Colonic mucosa (tissue), 4 donors: ENCODE data around the gene SLITRK5. TPM values are rescaled to one million over a fixed set of nuclear protein-coding genes. Genes with fewer than 3 reads are reported as not detected.
A peak's percentile ranks its signal among the peaks of the same experiment; 100 is the strongest.

Experiments used
- DNase-seq: peaks from one replicate; pipeline ENCODE4 v3.0.0-alpha.2; 2020
- H3K27ac ChIP-seq: fragments of 200-600 bp; one replicate; pipeline ENCODE4 v1.8.0; 2021
- H3K27me3 ChIP-seq: fragments of 200-600 bp; one replicate; pipeline ENCODE4 v1.8.0; 2021
- H3K36me3 ChIP-seq: fragments of 200-600 bp; one replicate; pipeline ENCODE4 v1.8.0; 2021
- H3K4me1 ChIP-seq: fragments of 200-600 bp; one replicate; pipeline ENCODE4 v1.8.0; 2021; ENCODE audit warnings: mild to moderate bottlenecking
- H3K4me3 ChIP-seq: fragments of 200-600 bp; one replicate; pipeline ENCODE4 v1.8.0; 2021
- H3K9ac ChIP-seq, 2 donors: one replicate each; pipeline ENCODE4 v1.7.0; 2013; ENCODE audit warnings: control low read depth in 2 of 2, low read depth in 2 of 2, low read length in 2 of 2
- H3K9me3 ChIP-seq: fragments of 200-600 bp; one replicate; pipeline ENCODE4 v1.8.0; 2021
- intact Hi-C: fragments of 100-400 bp; cut with DNase I; formaldehyde crosslinking; loops from one replicate; pipeline ENCODE4 v1.14.1; 2022
- total RNA-seq, 2 donors: library from RNA; stranded (reverse); fragmentation: NEBNext Ultra II Directional in 1 of 2; extraction: Animal tissue kit (Norgen Biotek cat#: 25700) in 1 of 2; gene quantifications; one replicate each; pipeline ENCODE4 v1.2.1, GENCODE V29; 2021
- TF ChIP-seq, protein P1 (sequence below): fragments of 200-600 bp; IDR thresholded peaks from one replicate; pipeline ENCODE4 v1.8.0; 2022; ENCODE audit warnings: antibody characterized with exemption, mild to moderate bottlenecking
- donor health status: healthy.
- donor health status: DM: no; HTN: no; CAD: no.
- donor health status: DM: no; HTN: no; CAD: no.

SLITRK5 gene
- total RNA-seq, 2 donors from 2014 or later = 0.10 to 0.13 TPM

DNA sequence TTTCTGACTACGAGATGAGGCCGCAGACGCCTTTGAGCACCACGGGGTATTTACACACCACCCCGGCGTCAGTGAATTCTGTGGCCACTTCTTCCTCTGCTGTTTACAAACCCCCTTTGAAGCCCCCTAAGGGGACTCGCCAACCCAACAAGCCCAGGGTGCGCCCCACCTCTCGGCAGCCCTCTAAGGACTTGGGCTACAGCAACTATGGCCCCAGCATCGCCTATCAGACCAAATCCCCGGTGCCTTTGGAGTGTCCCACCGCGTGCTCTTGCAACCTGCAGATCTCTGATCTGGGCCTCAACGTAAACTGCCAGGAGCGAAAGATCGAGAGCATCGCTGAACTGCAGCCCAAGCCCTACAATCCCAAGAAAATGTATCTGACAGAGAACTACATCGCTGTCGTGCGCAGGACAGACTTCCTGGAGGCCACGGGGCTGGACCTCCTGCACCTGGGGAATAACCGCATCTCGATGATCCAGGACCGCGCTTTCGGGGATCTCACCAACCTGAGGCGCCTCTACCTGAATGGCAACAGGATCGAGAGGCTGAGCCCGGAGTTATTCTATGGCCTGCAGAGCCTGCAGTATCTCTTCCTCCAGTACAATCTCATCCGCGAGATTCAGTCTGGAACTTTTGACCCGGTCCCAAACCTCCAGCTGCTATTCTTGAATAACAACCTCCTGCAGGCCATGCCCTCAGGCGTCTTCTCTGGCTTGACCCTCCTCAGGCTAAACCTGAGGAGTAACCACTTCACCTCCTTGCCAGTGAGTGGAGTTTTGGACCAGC lies 5.3 kb downstream of the SLITRK5 start:
- DNase-seq = no peak
- Histone ChIP-seq H3K27me3 (peaks cover 59% of the 10 kb centered on the region), H3K9me3 (no peaks in the 10 kb centered on the region), H3K27ac (no peak overlapping the region), H3K4me1 (peaks cover 12% of the 10 kb centered on the region), H3K9ac (no peak overlapping the region), H3K36me3 (no peaks in the 10 kb centered on the region), H3K4me3 (no peak overlapping the region)
- intact Hi-C loops = no loop called here
- TF ChIP-seq, protein P1, sequence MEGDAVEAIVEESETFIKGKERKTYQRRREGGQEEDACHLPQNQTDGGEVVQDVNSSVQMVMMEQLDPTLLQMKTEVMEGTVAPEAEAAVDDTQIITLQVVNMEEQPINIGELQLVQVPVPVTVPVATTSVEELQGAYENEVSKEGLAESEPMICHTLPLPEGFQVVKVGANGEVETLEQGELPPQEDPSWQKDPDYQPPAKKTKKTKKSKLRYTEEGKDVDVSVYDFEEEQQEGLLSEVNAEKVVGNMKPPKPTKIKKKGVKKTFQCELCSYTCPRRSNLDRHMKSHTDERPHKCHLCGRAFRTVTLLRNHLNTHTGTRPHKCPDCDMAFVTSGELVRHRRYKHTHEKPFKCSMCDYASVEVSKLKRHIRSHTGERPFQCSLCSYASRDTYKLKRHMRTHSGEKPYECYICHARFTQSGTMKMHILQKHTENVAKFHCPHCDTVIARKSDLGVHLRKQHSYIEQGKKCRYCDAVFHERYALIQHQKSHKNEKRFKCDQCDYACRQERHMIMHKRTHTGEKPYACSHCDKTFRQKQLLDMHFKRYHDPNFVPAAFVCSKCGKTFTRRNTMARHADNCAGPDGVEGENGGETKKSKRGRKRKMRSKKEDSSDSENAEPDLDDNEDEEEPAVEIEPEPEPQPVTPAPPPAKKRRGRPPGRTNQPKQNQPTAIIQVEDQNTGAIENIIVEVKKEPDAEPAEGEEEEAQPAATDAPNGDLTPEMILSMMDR = no peak

DNA sequence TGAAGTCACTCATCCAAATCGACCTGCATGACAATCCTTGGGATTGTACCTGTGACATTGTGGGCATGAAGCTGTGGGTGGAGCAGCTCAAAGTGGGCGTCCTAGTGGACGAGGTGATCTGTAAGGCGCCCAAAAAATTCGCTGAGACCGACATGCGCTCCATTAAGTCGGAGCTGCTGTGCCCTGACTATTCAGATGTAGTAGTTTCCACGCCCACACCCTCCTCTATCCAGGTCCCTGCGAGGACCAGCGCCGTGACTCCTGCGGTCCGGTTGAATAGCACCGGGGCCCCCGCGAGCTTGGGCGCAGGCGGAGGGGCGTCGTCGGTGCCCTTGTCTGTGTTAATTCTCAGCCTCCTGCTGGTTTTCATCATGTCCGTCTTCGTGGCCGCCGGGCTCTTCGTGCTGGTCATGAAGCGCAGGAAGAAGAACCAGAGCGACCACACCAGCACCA lies 5.9 kb downstream of the SLITRK5 start:
- intact Hi-C loops = no loop called here
- no peaks in the 10 kb centered on the region for H3K9me3 ChIP-seq
- no peak overlapping the region for H3K4me3 ChIP-seq
- no peak for DNase-seq
- no peak overlapping the region for H3K27ac ChIP-seq
- no peaks in the 10 kb centered on the region for H3K36me3 ChIP-seq
- TF ChIP-seq, protein P1 = no peak
- peaks cover 52% of the 10 kb centered on the region for H3K27me3 ChIP-seq
- no peak overlapping the region for H3K9ac ChIP-seq
- H3K4me1 ChIP-seq = peaks cover 7% of the 10 kb centered on the region

GRCh38 chr13:87677496-87678371 lies 6.6 kb downstream of the SLITRK5 start:
- TF ChIP-seq, protein P1 = no peak
- Histone ChIP-seq H3K36me3 (no peaks in the 10 kb centered on the region), H3K9ac (no peak overlapping the region), H3K4me1 (peaks cover 5% of the 10 kb centered on the region), H3K4me3 (peak overlapping the region; percentile 26), H3K9me3 (no peaks in the 10 kb centered on the region), H3K27ac (no peak overlapping the region), H3K27me3 (peaks cover 48% of the 10 kb centered on the region)
- intact Hi-C loops = no loop called here
- DNase-seq = no peak

- peak overlapping the region; percentile 26 for H3K4me3 ChIP-seq
Measured at GRCh38 chr13:87678372-87678752, 7.2 kb downstream of the SLITRK5 start.

GRCh38 chr13:87680298-87680697 lies 9.1 kb downstream of the SLITRK5 start:
- DNase-seq = no peak

More at GRCh38 chr13:87678372-87678752, 7.2 kb downstream of the SLITRK5 start:
- intact Hi-C loops = no loop called here
- Histone ChIP-seq H3K27ac (no peak overlapping the region), H3K4me1 (peaks cover 5% of the 10 kb centered on the region), H3K9me3 (no peaks in the 10 kb centered on the region), H3K27me3 (peaks cover 42% of the 10 kb centered on the region), H3K36me3 (no peaks in the 10 kb centered on the region), H3K9ac (no peak overlapping the region)
- TF ChIP-seq, protein P1 = no peak
- no peak for DNase-seq

More at GRCh38 chr13:87680298-87680697, 9.1 kb downstream of the SLITRK5 start:
- Histone ChIP-seq H3K36me3 (no peaks in the 10 kb centered on the region), H3K27me3 (peaks cover 28% of the 10 kb centered on the region), H3K9ac (no peak overlapping the region), H3K4me3 (no peak overlapping the region), H3K9me3 (no peaks in the 10 kb centered on the region), H3K27ac (no peak overlapping the region), H3K4me1 (peaks cover 5% of the 10 kb centered on the region)
- intact Hi-C loops = no loop called here
- TF ChIP-seq, protein P1 = no peak
